GM12878 (cell line): Measurements from ENCODE around the gene CD72. TPM values are rescaled to one million over a fixed set of nuclear protein-coding genes. Genes with fewer than 3 reads are reported as not detected.

ENCODE experiments used
- BCLAF1 ChIP-seq: fragments of 450-650 bp; IDR thresholded peaks from 2 replicates; pipeline ENCODE4 v1.6.1; 2017; ENCODE audit warnings: antibody characterized with exemption, mild to moderate bottlenecking, moderate library complexity
- SUPT20H ChIP-seq: IDR thresholded peaks from 2 replicates; pipeline ENCODE4 v1.6.1; 2011; ENCODE audit warnings: low read depth, mild to moderate bottlenecking, low read length, moderate library complexity, borderline replicate concordance; ENCODE audit not compliant: control insufficient read depth
- polyA plus RNA-seq, 11 experiments: library from polyadenylated mRNA; depleted of rRNA in 4 of 11; unstranded in 6 of 11; stranded (reverse) in 5 of 11; fragments of >200 nt; fragmentation: Nextera tagmentation in 4 of 11; fragmentation: Illumina TruSeq in 1 of 11; extraction: Ambion mirVana in 4 of 11; extraction: Trizol in 1 of 11; gene quantifications; 1 replicate in 1 of 11; 2 replicates in 10 of 11; pipeline versions ENCODE4 v1.2.1 to v1.2.3, GENCODE V29; 2011 to 2016; ENCODE audit warnings: inconsistent platforms in 2 of 11, missing spikeins in 2 of 11, low read depth in 1 of 11
- total RNA-seq, 4 experiments: library from RNA; depleted of rRNA in 3 of 4; stranded (reverse); fragments of >200 nt in 3 of 4; fragmentation: Illumina TruSeq in 1 of 4; extraction: Trizol in 1 of 4; gene quantifications; 2 replicates each; pipeline versions ENCODE4 v1.2.1 to v1.2.3, GENCODE V29; 2013 to 2021
- TF ChIP-seq, protein P1 (sequence below): fragments of 450-650 bp; IDR thresholded peaks from 2 replicates; pipeline ENCODE4 v1.6.1; 2016; ENCODE audit warnings: mild to moderate bottlenecking, moderate library complexity, borderline replicate concordance

CD72 gene
- total and polyA plus RNA-seq, 10 of the 15 experiments (the other 5 are each of a cell fraction or from before 2014, with no cell fraction given), result 2.1 to 14.2 (median 4.4) TPM

DNA sequence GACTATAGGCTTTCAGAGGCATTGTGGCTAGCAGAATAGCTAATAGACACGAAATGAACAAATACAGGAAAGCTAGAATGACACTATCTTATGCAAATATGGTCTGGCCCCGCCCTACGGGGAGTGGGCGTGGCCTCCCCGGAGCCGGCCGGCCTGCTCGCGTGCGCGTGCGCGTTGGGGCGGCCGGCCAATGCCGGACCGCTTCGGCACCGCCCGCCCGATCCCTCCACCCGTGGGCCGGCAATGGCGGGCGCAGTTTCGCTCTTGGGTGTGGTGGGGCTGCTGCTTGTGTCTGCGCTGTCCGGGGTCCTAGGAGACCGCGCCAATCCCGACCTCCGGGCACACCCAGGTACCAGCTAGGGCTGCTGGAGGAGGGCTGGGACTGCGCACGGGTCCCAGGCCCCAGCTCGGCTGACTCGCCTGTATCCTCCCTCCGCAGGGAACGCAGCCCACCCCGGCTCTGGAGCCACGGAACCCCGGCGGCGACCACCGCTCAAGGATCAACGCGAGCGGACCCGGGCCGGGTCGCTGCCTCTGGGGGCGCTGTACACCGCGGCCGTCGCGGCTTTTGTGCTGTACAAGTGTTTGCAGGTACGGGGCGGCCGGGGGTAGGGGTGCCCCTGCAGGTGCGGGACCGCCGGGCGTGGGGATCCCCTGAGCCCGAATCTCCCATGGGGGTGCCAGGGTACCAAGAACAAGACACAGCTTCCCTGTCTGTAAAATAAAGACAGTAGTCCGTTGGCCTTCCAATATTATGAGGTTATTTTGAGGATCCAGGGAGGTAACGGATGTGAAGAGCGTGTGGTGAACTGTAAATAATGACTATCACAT, 40.1 kb upstream of the CD72 start, which contains the start of gene CCDC107 (continued):
- TF ChIP-seq BCLAF1 (no peak), SUPT20H (no peak)
- TF ChIP-seq, protein P1, sequence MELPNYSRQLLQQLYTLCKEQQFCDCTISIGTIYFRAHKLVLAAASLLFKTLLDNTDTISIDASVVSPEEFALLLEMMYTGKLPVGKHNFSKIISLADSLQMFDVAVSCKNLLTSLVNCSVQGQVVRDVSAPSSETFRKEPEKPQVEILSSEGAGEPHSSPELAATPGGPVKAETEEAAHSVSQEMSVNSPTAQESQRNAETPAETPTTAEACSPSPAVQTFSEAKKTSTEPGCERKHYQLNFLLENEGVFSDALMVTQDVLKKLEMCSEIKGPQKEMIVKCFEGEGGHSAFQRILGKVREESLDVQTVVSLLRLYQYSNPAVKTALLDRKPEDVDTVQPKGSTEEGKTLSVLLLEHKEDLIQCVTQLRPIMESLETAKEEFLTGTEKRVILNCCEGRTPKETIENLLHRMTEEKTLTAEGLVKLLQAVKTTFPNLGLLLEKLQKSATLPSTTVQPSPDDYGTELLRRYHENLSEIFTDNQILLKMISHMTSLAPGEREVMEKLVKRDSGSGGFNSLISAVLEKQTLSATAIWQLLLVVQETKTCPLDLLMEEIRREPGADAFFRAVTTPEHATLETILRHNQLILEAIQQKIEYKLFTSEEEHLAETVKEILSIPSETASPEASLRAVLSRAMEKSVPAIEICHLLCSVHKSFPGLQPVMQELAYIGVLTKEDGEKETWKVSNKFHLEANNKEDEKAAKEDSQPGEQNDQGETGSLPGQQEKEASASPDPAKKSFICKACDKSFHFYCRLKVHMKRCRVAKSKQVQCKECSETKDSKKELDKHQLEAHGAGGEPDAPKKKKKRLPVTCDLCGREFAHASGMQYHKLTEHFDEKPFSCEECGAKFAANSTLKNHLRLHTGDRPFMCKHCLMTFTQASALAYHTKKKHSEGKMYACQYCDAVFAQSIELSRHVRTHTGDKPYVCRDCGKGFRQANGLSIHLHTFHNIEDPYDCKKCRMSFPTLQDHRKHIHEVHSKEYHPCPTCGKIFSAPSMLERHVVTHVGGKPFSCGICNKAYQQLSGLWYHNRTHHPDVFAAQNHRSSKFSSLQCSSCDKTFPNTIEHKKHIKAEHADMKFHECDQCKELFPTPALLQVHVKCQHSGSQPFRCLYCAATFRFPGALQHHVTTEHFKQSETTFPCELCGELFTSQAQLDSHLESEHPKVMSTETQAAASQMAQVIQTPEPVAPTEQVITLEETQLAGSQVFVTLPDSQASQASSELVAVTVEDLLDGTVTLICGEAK, result no peak
- TF ChIP-seq, all 136 proteins: peak for 35
